NCI-H2107 (cell line): ENCODE measurements around the gene MFAP1.
"Not testable (repeated sequence)": the region's sequence is repeated elsewhere in the genome, so short reads cannot be mapped to it uniquely, and the experiment has no call there.

ENCODE experiments used
- DNase-seq: peaks from one replicate; lab custom pipeline; 2025; lab: John Stamatoyannopoulos, UW

Gene MFAP1

GRCh38 chr15:43824302-43825246, at the start of gene MFAP1:
TSS of gene MFAP1 (minus strand) at chr15:43824690. CDS start at chr15:43824569, 121 bp downstream.
- peak; percentile 90 for DNase-seq

GRCh38 chr15:43873651-43874050, 49.2 kb upstream of the MFAP1 start:
- DNase-seq, result no peak

- DNase-seq, result no peak
Measured at GRCh38 chr15:43872416-43873020, 48.0 kb upstream of the MFAP1 start.

GRCh38 chr15:43871835-43872234, 47.3 kb upstream of the MFAP1 start:
- DNase-seq, result no peak

GRCh38 chr15:43868406-43868805, 43.9 kb upstream of the MFAP1 start:
- DNase-seq, result no peak

- DNase-seq, result no peak
Measured at GRCh38 chr15:43867096-43867495, 42.6 kb upstream of the MFAP1 start.

GRCh38 chr15:43866636-43867035, 42.1 kb upstream of the MFAP1 start:
- DNase-seq, result not testable (repeated sequence)

GRCh38 chr15:43859546-43859945, 35.1 kb upstream of the MFAP1 start:
- DNase-seq, result peak; percentile 48

GRCh38 chr15:43854801-43855200, 30.3 kb upstream of the MFAP1 start:
- no peak for DNase-seq

- no peak for DNase-seq
Measured at GRCh38 chr15:43852607-43853006, 28.1 kb upstream of the MFAP1 start.

- no peak for DNase-seq
Measured at GRCh38 chr15:43851251-43851650, 26.8 kb upstream of the MFAP1 start.

GRCh38 chr15:43845421-43845820, 20.9 kb upstream of the MFAP1 start:
- DNase-seq, result no peak

GRCh38 chr15:43832485-43832884, 8.0 kb upstream of the MFAP1 start:
- not testable (repeated sequence) for DNase-seq

GRCh38 chr15:43831519-43832052, 7.1 kb upstream of the MFAP1 start:
- DNase-seq, result not testable (repeated sequence)

- DNase-seq, result not testable (repeated sequence)
Measured at GRCh38 chr15:43830691-43831275, 6.3 kb upstream of the MFAP1 start.

- DNase-seq, result not testable (repeated sequence)
Measured at GRCh38 chr15:43829951-43830540, 5.6 kb upstream of the MFAP1 start.

GRCh38 chr15:43828061-43828657, 3.7 kb upstream of the MFAP1 start:
- no peak for DNase-seq

- DNase-seq, result peak; percentile 27
Measured at GRCh38 chr15:43826508-43827341, 2.2 kb upstream of the MFAP1 start, which contains the start of gene WDR76. TSS of gene WDR76 (plus strand) at chr15:43827002. CDS start at chr15:43827033, 31 bp downstream.

- no peak for DNase-seq
Measured at GRCh38 chr15:43826029-43826507, 1.6 kb upstream of the MFAP1 start.

- DNase-seq, result not testable (repeated sequence)
Measured at GRCh38 chr15:43825305-43825704, 815 bp upstream of the MFAP1 start.
